Tibial artery (tissue), 4 donors: Measurements from ENCODE around the gene ACYP1.

Experiments
- DNase-seq, 2 donors: peaks; one replicate each; pipeline ENCODE4 v3.0.0-alpha.2; 2019
- H3K27ac ChIP-seq, 2 donors: fragments of 200-600 bp; sonication (generic) in 1 of 2; 1 replicate in 1 of 2; 2 replicates in 1 of 2; pipeline ENCODE4 v1.5.1; 2018 to 2019; ENCODE audit warnings: mild to moderate bottlenecking in 1 of 2
- H3K27me3 ChIP-seq, 2 donors: fragments of 200-600 bp; sonication (generic) in 1 of 2; one replicate each; pipeline versions ENCODE4 v1.5.1 to v1.6.0; 2016 to 2019
- H3K36me3 ChIP-seq, 3 donors: fragments of 200-600 bp; sonication (generic) in 2 of 3; one replicate each; pipeline ENCODE4 v1.5.1; 2016 to 2019; ENCODE audit warnings: mild to moderate bottlenecking in 2 of 3
- H3K4me1 ChIP-seq, 4 donors: fragments of 200-600 bp; sonication (generic) in 2 of 4; 1 replicate in 3 of 4; 2 replicates in 1 of 4; pipeline ENCODE4 v1.5.1; 2016 to 2019
- H3K4me3 ChIP-seq, 2 donors: fragments of 200-600 bp; sonication (generic) in 1 of 2; 1 replicate in 1 of 2; 2 replicates in 1 of 2; pipeline ENCODE4 v1.5.1; 2018 to 2019; ENCODE audit warnings: mild to moderate bottlenecking in 2 of 2
- H3K9me3 ChIP-seq, 3 donors: fragments of 200-600 bp; sonication (generic) in 1 of 3; one replicate each; pipeline ENCODE4 v1.5.1; 2016 to 2019
- intact Hi-C: fragments of 100-400 bp; cut with DNase I; formaldehyde crosslinking; loops from one replicate; pipeline ENCODE4 v1.15.0; 2023; ENCODE audit warnings: low total_unique reads
- TF ChIP-seq, protein P1 (sequence below), 2 experiments: fragments of 200-600 bp in 1 of 2; fragments of 450-650 bp in 1 of 2; IDR thresholded peaks; one replicate each; pipeline ENCODE4 v1.5.1; 2017 to 2019; ENCODE audit warnings: antibody characterized with exemption in 2 of 2, mild to moderate bottlenecking in 1 of 2, moderate library complexity in 1 of 2

Gene ACYP1

DNA sequence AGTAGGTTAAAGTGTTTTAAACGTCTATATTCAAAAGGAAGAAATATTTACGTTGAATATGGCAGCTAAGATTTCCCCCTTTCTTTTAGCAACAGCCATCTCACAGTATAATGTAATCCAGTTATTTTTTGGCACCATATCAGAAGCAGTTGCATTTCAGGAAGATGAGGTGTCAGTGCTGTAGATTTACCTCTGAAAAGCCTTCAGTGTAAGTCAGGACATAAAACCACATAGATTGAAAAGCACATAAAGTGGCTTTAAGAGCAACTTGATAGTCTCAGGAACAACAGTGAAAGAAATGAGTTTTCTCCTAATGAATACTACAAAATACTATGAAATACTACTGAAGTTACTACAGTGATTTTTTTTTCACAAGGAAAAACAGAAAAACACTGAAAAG, 19.5 kb downstream of the ACYP1 start:
- Histone ChIP-seq H3K27me3 (no peaks in the 10 kb centered on the region), H3K9me3 (no peaks in the 10 kb centered on the region), H3K36me3 (peaks cover 11 to 35% (median 16%) of the 10 kb centered on the region in 3 donors), H3K27ac (no peak overlapping the region), H3K4me3 (no peak overlapping the region), H3K4me1 (peaks cover 0 to 35% (median 20%) of the 10 kb centered on the region in 4 donors)
- DNase-seq, result no peak
- intact Hi-C loops, result no loop called here
- TF ChIP-seq, protein P1, sequence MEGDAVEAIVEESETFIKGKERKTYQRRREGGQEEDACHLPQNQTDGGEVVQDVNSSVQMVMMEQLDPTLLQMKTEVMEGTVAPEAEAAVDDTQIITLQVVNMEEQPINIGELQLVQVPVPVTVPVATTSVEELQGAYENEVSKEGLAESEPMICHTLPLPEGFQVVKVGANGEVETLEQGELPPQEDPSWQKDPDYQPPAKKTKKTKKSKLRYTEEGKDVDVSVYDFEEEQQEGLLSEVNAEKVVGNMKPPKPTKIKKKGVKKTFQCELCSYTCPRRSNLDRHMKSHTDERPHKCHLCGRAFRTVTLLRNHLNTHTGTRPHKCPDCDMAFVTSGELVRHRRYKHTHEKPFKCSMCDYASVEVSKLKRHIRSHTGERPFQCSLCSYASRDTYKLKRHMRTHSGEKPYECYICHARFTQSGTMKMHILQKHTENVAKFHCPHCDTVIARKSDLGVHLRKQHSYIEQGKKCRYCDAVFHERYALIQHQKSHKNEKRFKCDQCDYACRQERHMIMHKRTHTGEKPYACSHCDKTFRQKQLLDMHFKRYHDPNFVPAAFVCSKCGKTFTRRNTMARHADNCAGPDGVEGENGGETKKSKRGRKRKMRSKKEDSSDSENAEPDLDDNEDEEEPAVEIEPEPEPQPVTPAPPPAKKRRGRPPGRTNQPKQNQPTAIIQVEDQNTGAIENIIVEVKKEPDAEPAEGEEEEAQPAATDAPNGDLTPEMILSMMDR (IDR thresholded peaks at IDR 0.05), result no peak

DNA sequence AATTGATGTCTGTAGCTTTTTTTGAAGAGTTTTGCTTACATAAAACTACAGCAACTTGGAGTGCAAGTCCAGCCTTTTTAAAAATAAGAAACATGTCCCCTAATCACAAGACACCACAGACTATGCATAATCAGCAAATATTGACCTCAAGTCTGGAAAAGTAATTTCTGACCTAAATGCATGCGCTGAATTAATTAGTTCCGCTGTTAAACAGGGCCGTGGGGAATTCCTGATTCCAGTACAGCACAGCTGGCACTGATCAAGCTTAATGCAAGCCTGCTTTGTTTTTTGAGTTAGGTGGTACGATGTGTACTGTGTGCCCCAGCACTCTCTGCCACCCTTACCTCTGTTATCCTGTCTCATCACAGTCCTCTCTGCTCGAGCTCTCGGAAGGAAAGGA, 21.8 kb downstream of the ACYP1 start:
- no peak for DNase-seq
- TF ChIP-seq, protein P1 (IDR thresholded peaks at IDR 0.05), result no peak
- H3K36me3 ChIP-seq, result peaks cover 20 to 49% (median 23%) of the 10 kb centered on the region in 3 donors
- H3K27ac ChIP-seq, result no peak overlapping the region
- intact Hi-C loops, result no loop called here
- H3K4me1 ChIP-seq, result peaks cover 0 to 19% (median 14%) of the 10 kb centered on the region in 4 donors
- H3K4me3 ChIP-seq, result no peak overlapping the region
- H3K9me3 ChIP-seq, result no peaks in the 10 kb centered on the region
- no peaks in the 10 kb centered on the region for H3K27me3 ChIP-seq

DNA sequence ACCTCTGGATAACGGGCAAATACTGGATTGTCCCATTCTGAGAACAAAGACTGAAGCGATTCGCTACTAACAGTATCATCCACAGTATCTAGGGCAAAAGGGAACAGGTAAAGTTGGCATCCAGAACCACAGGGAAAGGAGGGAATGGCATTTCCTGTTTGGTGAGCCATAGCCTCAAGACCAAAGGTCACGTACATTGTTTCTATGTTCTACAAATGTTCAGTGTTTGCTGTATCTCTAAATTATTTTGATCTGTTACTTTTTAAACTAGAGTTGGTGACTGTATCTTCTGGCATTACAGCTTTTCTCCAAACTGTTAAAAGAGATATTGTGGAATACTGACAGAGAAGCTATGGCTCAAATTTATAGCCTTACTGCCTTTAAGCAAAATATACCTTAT, 22.2 kb downstream of the ACYP1 start:
- no peaks in the 10 kb centered on the region for H3K9me3 ChIP-seq
- H3K4me3 ChIP-seq, result no peak overlapping the region
- peaks cover 0 to 19% (median 14%) of the 10 kb centered on the region in 4 donors for H3K4me1 ChIP-seq
- intact Hi-C loops, result no loop called here
- H3K27me3 ChIP-seq, result no peaks in the 10 kb centered on the region
- TF ChIP-seq, protein P1 (IDR thresholded peaks at IDR 0.05), result no peak
- DNase-seq, result no peak
- H3K36me3 ChIP-seq, result peaks cover 20 to 53% (median 25%) of the 10 kb centered on the region in 3 donors
- H3K27ac ChIP-seq, result no peak overlapping the region

- Histone ChIP-seq H3K4me1 (peaks cover 0 to 19% (median 14%) of the 10 kb centered on the region in 4 donors), H3K27me3 (no peaks in the 10 kb centered on the region), H3K4me3 (no peak overlapping the region), H3K36me3 (peaks cover 20 to 60% (median 29%) of the 10 kb centered on the region in 3 donors), H3K9me3 (no peaks in the 10 kb centered on the region), H3K27ac (no peak overlapping the region)
- TF ChIP-seq, protein P1 (IDR thresholded peaks at IDR 0.05), result no peak
- DNase-seq, result no peak
- intact Hi-C loops, result no loop called here
Measured at GRCh38 chr14:75040959-75041358, 22.9 kb downstream of the ACYP1 start.

- H3K4me1 ChIP-seq, result peaks cover 0 to 15% (median 12%) of the 10 kb centered on the region in 4 donors
- TF ChIP-seq, protein P1 (IDR thresholded peaks at IDR 0.05), result no peak
- DNase-seq, result no peak
- intact Hi-C loops, result no loop called here
- H3K27me3 ChIP-seq, result no peaks in the 10 kb centered on the region
- no peaks in the 10 kb centered on the region for H3K9me3 ChIP-seq
- no peak overlapping the region for H3K27ac ChIP-seq
- H3K36me3 ChIP-seq, result peaks cover 20 to 64% (median 29%) of the 10 kb centered on the region in 3 donors
- H3K4me3 ChIP-seq, result no peak overlapping the region
Measured at GRCh38 chr14:75040507-75040906, 23.3 kb downstream of the ACYP1 start.

- Histone ChIP-seq H3K36me3 (peaks cover 59 to 83% (median 65%) of the 10 kb centered on the region in 3 donors), H3K27ac (no peak overlapping the region), H3K9me3 (no peaks in the 10 kb centered on the region), H3K27me3 (no peaks in the 10 kb centered on the region), H3K4me1 (peaks cover 0 to 4% (median 0%) of the 10 kb centered on the region in 4 donors), H3K4me3 (no peak overlapping the region)
- intact Hi-C loops, result no loop called here
- DNase-seq, result no peak
- TF ChIP-seq, protein P1 (IDR thresholded peaks at IDR 0.05), result no peak
Measured at GRCh38 chr14:75032939-75033338, 30.9 kb downstream of the ACYP1 start.
